HepG2 (cell line): Measurements from ENCODE around the gene LRRC45. TPM values are rescaled to one million over a fixed set of nuclear protein-coding genes. Genes with fewer than 3 reads are reported as not detected.

ENCODE experiments used
- ATAD3A ChIP-seq: sonication (generic); formaldehyde crosslinking; IDR thresholded peaks from 2 replicates; pipeline ENCODE4 v1.4.0; 2020; ENCODE audit warnings: missing genetic modification reagents
- ATF7 ChIP-seq, 2 experiments: fragments of 450-650 bp in 1 of 2; sonication (generic) in 1 of 2; formaldehyde crosslinking in 1 of 2; IDR thresholded peaks; 2 replicates each; pipeline versions ENCODE4 v1.4.0 to v1.6.1; 2016 to 2020; ENCODE audit warnings: antibody characterized with exemption in 1 of 2, mild to moderate bottlenecking in 1 of 2, missing genetic modification reagents in 1 of 2
- CBX5 ChIP-seq: sonication (generic); formaldehyde crosslinking; IDR thresholded peaks from 2 replicates; pipeline ENCODE4 v1.4.0; 2020; ENCODE audit warnings: missing genetic modification reagents, borderline replicate concordance
- EED ChIP-seq: sonication (generic); formaldehyde crosslinking; IDR thresholded peaks from 2 replicates; pipeline ENCODE4 v1.5.0; 2020; ENCODE audit warnings: mild to moderate bottlenecking, missing genetic modification reagents
- KDM6A ChIP-seq: IDR thresholded peaks from 2 replicates; pipeline ENCODE4 v1.6.1; 2016; ENCODE audit warnings: low read depth
- MATR3 ChIP-seq: sonication (generic); formaldehyde crosslinking; IDR thresholded peaks from 2 replicates; pipeline ENCODE4 v1.4.0; 2020; ENCODE audit warnings: missing genetic modification reagents
- NR1H2 ChIP-seq: sonication (generic); formaldehyde crosslinking; IDR thresholded peaks from 2 replicates; pipeline ENCODE4 v1.8.1; 2022; ENCODE audit warnings: low read depth, missing genetic modification reagents, borderline replicate concordance
- SCMH1 ChIP-seq: sonication (generic); formaldehyde crosslinking; IDR thresholded peaks from 2 replicates; pipeline ENCODE4 v1.9.0; 2021; ENCODE audit warnings: missing genetic modification reagents, mild to moderate bottlenecking, borderline replicate concordance
- SRSF9 ChIP-seq: fragments of 200-400 bp; formaldehyde crosslinking; IDR thresholded peaks from 2 replicates; pipeline ENCODE4 v1.6.1; 2018; ENCODE audit warnings: borderline replicate concordance, mild to moderate bottlenecking, low read depth, low read length; ENCODE audit not compliant: insufficient read depth, poor library complexity, severe bottlenecking
- TGIF2 ChIP-seq: IDR thresholded peaks from 2 replicates; pipeline ENCODE4 v1.6.1; 2016; ENCODE audit warnings: control low read depth, missing compliant biosample characterization
- THYN1 ChIP-seq: sonication (generic); formaldehyde crosslinking; IDR thresholded peaks from 2 replicates; pipeline ENCODE4 v1.8.1; 2023; ENCODE audit warnings: low read depth, mild to moderate bottlenecking, moderate library complexity, missing genetic modification reagents, borderline replicate concordance
- TP53 ChIP-seq: sonication (generic); formaldehyde crosslinking; conservative IDR thresholded peaks from 2 replicates; pipeline ENCODE4 v1.4.0; 2020; ENCODE audit warnings: missing genetic modification reagents
- ZBTB34 ChIP-seq: sonication (generic); formaldehyde crosslinking; IDR thresholded peaks from 2 replicates; pipeline ENCODE4 v1.8.0; 2022; ENCODE audit warnings: mild to moderate bottlenecking, missing genetic modification reagents
- ZBTB4 ChIP-seq: sonication (generic); formaldehyde crosslinking; IDR thresholded peaks from 2 replicates; pipeline ENCODE4 v1.4.0; 2020; ENCODE audit warnings: missing genetic modification reagents, mild to moderate bottlenecking, borderline replicate concordance
- ZHX2 ChIP-seq, 2 experiments: sonication (generic) in 1 of 2; formaldehyde crosslinking in 1 of 2; IDR thresholded peaks; 2 replicates each; pipeline versions ENCODE4 v1.6.1 to v1.9.0; 2014 to 2022; ENCODE audit warnings: antibody characterized with exemption in 1 of 2, borderline replicate concordance in 1 of 2, inconsistent platforms in 1 of 2, low read depth in 1 of 2, missing genetic modification reagents in 1 of 2
- ZNF143 ChIP-seq: sonication (generic); formaldehyde crosslinking; IDR thresholded peaks from 2 replicates; pipeline ENCODE4 v1.4.0; 2020; ENCODE audit warnings: missing genetic modification reagents
- ZNF354B ChIP-seq: sonication (generic); formaldehyde crosslinking; IDR thresholded peaks from 2 replicates; pipeline ENCODE4 v1.8.0; 2022; ENCODE audit warnings: mild to moderate bottlenecking, missing genetic modification reagents
- ZNF703 ChIP-seq: sonication (generic); formaldehyde crosslinking; IDR thresholded peaks from 2 replicates; pipeline ENCODE4 v1.5.1; 2020; ENCODE audit warnings: missing genetic modification reagents, mild to moderate bottlenecking, moderate library complexity, borderline replicate concordance
- ZNF713 ChIP-seq: sonication (generic); formaldehyde crosslinking; IDR thresholded peaks from 2 replicates; pipeline ENCODE4 v1.4.0; 2020; ENCODE audit warnings: mild to moderate bottlenecking, missing genetic modification reagents
- polyA plus RNA-seq, 8 experiments: library from polyadenylated mRNA; depleted of rRNA in 3 of 8; stranded (reverse) in 7 of 8; unstranded in 1 of 8; fragments of >200 nt; fragmentation: Illumina TruSeq in 4 of 8; extraction: Trizol in 4 of 8; gene quantifications; 2 replicates each; pipeline versions ENCODE4 v1.2.1 to v1.2.3, GENCODE V29; 2011 to 2016; ENCODE audit warnings: low read depth in 4 of 8, missing spikeins in 1 of 8, mixed read lengths in 1 of 8; ENCODE audit not compliant: insufficient read depth in 1 of 8
- total RNA-seq, 5 experiments: library from RNA; depleted of rRNA; stranded (reverse); fragments of >200 nt; fragmentation: Illumina TruSeq; extraction: Trizol; gene quantifications; 2 replicates each; pipeline ENCODE4 v1.2.3, GENCODE V29; 2016; ENCODE audit warnings: low read depth in 1 of 5

Gene LRRC45
- total and polyA plus RNA-seq, 2 of the 13 experiments (the other 11 are each of a cell fraction or from before 2014, with no cell fraction given) = 11.6 to 48.1 TPM

GRCh38 chr17:82036634-82037091 lies 13.6 kb downstream of the LRRC45 start (continued):
- TF ChIP-seq ATAD3A (CRISPR knock-in tag) (no peak), SCMH1 (CRISPR knock-in tag) (no peak), CBX5 (0 out of 2 replicates have a peak, but pooled peaks have one; percentile 46), ZNF143 (CRISPR knock-in tag) (peak; percentile 9), TGIF2 (CRISPR knock-in tag) (peak; percentile 43; the same call in 1 of the 2 replicates), KDM6A (CRISPR knock-in tag) (no peak), NR1H2 (CRISPR knock-in tag) (peak; percentile 15; the same call in 1 of the 2 replicates), ZBTB4 (CRISPR knock-in tag) (0 out of 2 replicates have a peak, but pooled peaks have one; percentile 11), ZNF703 (CRISPR knock-in tag) (0 out of 2 replicates have a peak, but pooled peaks have one; percentile 49), MATR3 (CRISPR knock-in tag) (no peak), TP53 (no peak), EED (CRISPR knock-in tag) (no peak), ATF7 (IDR thresholded peaks at IDR 0.05) (no peak), ATF7 (CRISPR knock-in tag; IDR thresholded peaks at IDR 0.05) (peak; percentile 12; the same call in 1 of the 2 replicates), ZBTB34 (0 out of 2 replicates have a peak, but pooled peaks have one; percentile 12), SRSF9 (no peak), ZHX2 (IDR thresholded peaks at IDR 0.05; ENCODE audit: low read depth) (no peak), ZHX2 (CRISPR knock-in tag; IDR thresholded peaks at IDR 0.05; ENCODE audit: borderline replicate concordance) (no peak), ZNF354B (CRISPR knock-in tag) (0 out of 2 replicates have a peak, but pooled peaks have one; percentile 39), THYN1 (CRISPR knock-in tag) (no peak), ZNF713 (CRISPR knock-in tag) (no peak)
- TF ChIP-seq, all 625 proteins: peak for 19
